Pancreas (tissue), 10 donors: ENCODE measurements around the gene SIDT1. TPM values are rescaled to one million over a fixed set of nuclear protein-coding genes. Genes with fewer than 3 reads are reported as not detected.

ENCODE experiments used
- ATAC-seq, 4 donors: fragments of 200-7000 bp; cut with Tn5 transposase; one replicate each; pipeline versions ENCODE4 v1.8.0 to v1.9.1; 2020; ENCODE audit warnings: mild to moderate bottlenecking in 4 of 4, moderate library complexity in 4 of 4
- DNase-seq, 6 donors: peaks; one replicate each; pipeline ENCODE4 v3.0.0-alpha.2; 2020
- FAIRE-seq: peaks from 2 replicates; lab custom pipeline; 2012; peaks lifted over from hg19 to GRCh38; lab: Jason Lieb, UNC
- H3K27ac ChIP-seq, 4 donors: fragments of 200-600 bp; sonication (generic); 1 replicate in 3 of 4; 2 replicates in 1 of 4; pipeline versions ENCODE4 v1.5.0 to v1.8.0; 2020
- H3K27me3 ChIP-seq, 4 donors: fragments of 200-600 bp; one replicate each; pipeline ENCODE4 v1.8.0; 2021
- H3K36me3 ChIP-seq, 3 donors: fragments of 200-600 bp; sonication (generic) in 1 of 3; one replicate each; pipeline versions ENCODE4 v1.5.0 to v1.8.0; 2020 to 2021
- H3K4me1 ChIP-seq, 3 donors: fragments of 200-600 bp; one replicate each; pipeline ENCODE4 v1.8.0; 2021
- H3K4me3 ChIP-seq, 4 donors: fragments of 200-600 bp; sonication (generic) in 2 of 4; one replicate each; pipeline versions ENCODE4 v1.5.0 to v1.8.0; 2020 to 2021
- H3K9me3 ChIP-seq, 4 donors: fragments of 200-600 bp; one replicate each; pipeline ENCODE4 v1.8.0; 2021
- WGBS, 2 donors: extraction: QIAGEN DNeasy Blood & Tissue Kit; methylation state at CpG; one replicate each; pipeline ENCODE4 v1.1.7; 2013; 5-methylcytosine and 5-hydroxymethylcytosine counted together
- intact Hi-C, 3 donors: fragments of 100-400 bp; cut with DNase I; formaldehyde crosslinking; loops; one replicate each; pipeline versions ENCODE4 v1.11.1 to v1.14.2; 2022
- polyA plus RNA-seq, 2 donors: library from polyadenylated mRNA; stranded (reverse); fragments of 200-250 nt; gene quantifications; one replicate each; pipeline ENCODE4 v1.2.3, GENCODE V29; 2013
- total RNA-seq, 6 donors: library from RNA; stranded (reverse); fragmentation: NEBNext Ultra II Directional in 4 of 6; extraction: Animal tissue kit (Norgen Biotek cat#: 25700) in 4 of 6; gene quantifications; one replicate each; pipeline versions ENCODE4 v1.2.1 to v1.2.4, GENCODE V29; 2021 to 2023
- TF ChIP-seq, protein P1 (sequence below), 4 donors: fragments of 200-600 bp; sonication (generic) in 3 of 4; IDR thresholded peaks; one replicate each; pipeline versions ENCODE4 v1.5.0 to v1.8.0; 2021; ENCODE audit warnings: antibody characterized with exemption in 4 of 4
- donor health status: healthy with polysubstance abuse.
- donor health status: DM: no; HTN: no; CAD: no; lungs with moderate emphysema.
- donor health status: DM: no; HTN: no; CAD: no.
- donor health status: control.
- donor health status: control.
- donor health status: Bipolar disorder and iron deficiency.
- donor health status: DM: yes; HTN: yes; CAD: no.
- donor health status: DM: no; HTN: no; CAD: no.
- donor health status: DM: no; HTN: no; CAD: no.
- donor health status: DM: yes; HTN: yes; CAD: no.

Gene SIDT1
- total and polyA plus RNA-seq, 8 donors = 0.28 to 2.6 (median 1.0) TPM

DNA sequence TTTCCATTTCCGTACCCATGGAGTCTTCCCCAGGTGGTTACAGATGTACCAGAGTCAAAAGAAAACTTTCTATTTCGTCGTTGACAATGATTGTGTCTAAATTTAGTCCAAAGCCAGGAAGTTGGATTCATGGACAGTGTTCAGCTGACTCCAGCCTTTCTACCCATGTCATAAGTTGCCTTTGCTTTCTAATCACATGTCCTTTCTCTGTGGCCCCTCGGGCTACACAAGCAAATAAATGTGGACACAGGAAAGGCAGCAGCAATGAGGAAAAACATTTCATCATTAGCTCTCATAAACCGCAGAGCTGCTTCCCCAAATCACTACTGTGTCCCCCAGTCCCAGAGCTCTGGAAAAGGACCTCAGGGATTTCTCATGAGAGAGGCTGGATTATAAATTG, 82.0 kb downstream of the SIDT1 start:
- DNase-seq = no peak
- ATAC-seq = peak in 2 of 4 donors; percentile 41 to 74
- H3K27ac ChIP-seq = peak overlapping the region in 1 of 4 donors; percentile 7
- intact Hi-C loops = no loop called here
- H3K36me3 ChIP-seq = no peaks in the 10 kb centered on the region
- TF ChIP-seq, protein P1, sequence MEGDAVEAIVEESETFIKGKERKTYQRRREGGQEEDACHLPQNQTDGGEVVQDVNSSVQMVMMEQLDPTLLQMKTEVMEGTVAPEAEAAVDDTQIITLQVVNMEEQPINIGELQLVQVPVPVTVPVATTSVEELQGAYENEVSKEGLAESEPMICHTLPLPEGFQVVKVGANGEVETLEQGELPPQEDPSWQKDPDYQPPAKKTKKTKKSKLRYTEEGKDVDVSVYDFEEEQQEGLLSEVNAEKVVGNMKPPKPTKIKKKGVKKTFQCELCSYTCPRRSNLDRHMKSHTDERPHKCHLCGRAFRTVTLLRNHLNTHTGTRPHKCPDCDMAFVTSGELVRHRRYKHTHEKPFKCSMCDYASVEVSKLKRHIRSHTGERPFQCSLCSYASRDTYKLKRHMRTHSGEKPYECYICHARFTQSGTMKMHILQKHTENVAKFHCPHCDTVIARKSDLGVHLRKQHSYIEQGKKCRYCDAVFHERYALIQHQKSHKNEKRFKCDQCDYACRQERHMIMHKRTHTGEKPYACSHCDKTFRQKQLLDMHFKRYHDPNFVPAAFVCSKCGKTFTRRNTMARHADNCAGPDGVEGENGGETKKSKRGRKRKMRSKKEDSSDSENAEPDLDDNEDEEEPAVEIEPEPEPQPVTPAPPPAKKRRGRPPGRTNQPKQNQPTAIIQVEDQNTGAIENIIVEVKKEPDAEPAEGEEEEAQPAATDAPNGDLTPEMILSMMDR (IDR thresholded peaks at IDR 0.05) = no peak
- no peak overlapping the region for H3K4me3 ChIP-seq
- no peaks in the 10 kb centered on the region for H3K4me1 ChIP-seq
- no peaks in the 10 kb centered on the region for H3K27me3 ChIP-seq
- H3K9me3 ChIP-seq = no peaks in the 10 kb centered on the region
- WGBS, 2 donors = 60 to 64% methylated on average over 5 of the region's 5 CpGs
- FAIRE-seq = no peak

DNA sequence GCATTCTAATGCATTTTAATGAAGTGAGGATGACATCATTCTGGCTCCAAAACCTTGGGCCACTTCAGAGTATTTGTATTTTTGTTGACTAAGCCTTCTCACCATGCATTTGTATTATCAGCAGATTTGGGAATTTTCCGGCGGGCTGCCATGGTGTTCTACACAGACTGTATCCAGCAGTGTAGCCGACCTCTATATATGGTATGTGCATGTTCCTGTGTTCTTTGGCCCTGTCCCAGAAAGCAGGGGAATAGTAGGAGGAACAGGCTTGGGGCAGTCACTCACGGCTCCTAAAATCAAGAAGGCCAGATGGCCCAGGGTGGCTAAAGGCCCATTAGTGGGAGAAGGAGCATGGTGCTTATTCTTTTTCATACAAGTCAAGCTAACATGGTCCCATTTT, 83.6 kb downstream of the SIDT1 start:
- no peak for FAIRE-seq
- peak in 1 of 4 donors; percentile 20 for ATAC-seq
- no peaks in the 10 kb centered on the region for H3K27me3 ChIP-seq
- H3K9me3 ChIP-seq = no peaks in the 10 kb centered on the region
- no peak overlapping the region for H3K27ac ChIP-seq
- no peak for DNase-seq
- intact Hi-C loops = no loop called here
- H3K4me3 ChIP-seq = no peak overlapping the region
- H3K4me1 ChIP-seq = no peaks in the 10 kb centered on the region
- peaks cover 0 to 5% (median 0%) of the 10 kb centered on the region in 3 donors for H3K36me3 ChIP-seq
- 80 to 81% methylated on average over 4 of the region's 4 CpGs for WGBS, 2 donors
- TF ChIP-seq, protein P1 (IDR thresholded peaks at IDR 0.05) = no peak

DNA sequence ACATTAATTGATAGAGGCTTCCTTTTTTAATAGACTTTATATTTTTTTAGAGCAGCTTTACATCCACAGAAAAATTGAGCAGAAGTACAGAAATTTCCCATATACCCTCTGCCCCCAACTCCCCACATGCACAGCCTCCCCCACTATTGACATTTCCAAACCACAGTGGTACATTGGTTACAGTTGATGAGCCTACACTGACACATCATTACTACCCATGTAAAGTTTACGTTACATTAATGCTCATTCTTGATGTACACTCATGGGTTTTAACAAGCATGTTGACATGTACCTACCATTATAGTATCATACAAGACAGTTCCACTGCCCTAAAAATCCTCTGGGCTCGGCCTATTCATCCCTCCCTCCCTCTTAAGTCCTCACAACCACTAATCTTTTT, 85.4 kb downstream of the SIDT1 start:
- H3K36me3 ChIP-seq = peaks cover 0 to 5% (median 0%) of the 10 kb centered on the region in 3 donors
- H3K4me3 ChIP-seq = no peak overlapping the region
- TF ChIP-seq, protein P1 (IDR thresholded peaks at IDR 0.05) = no peak
- no peaks in the 10 kb centered on the region for H3K27me3 ChIP-seq
- H3K9me3 ChIP-seq = no peaks in the 10 kb centered on the region
- intact Hi-C loops = no loop called here
- 86 to 99% methylated on average over 2 of the region's 2 CpGs for WGBS, 2 donors
- FAIRE-seq (no peak), DNase-seq (no peak), ATAC-seq (no peak)
- H3K27ac ChIP-seq = no peak overlapping the region
- no peaks in the 10 kb centered on the region for H3K4me1 ChIP-seq

GRCh38 chr3:113620091-113620490, 87.7 kb downstream of the SIDT1 start:
- H3K9me3 ChIP-seq = no peaks in the 10 kb centered on the region
- TF ChIP-seq, protein P1 (IDR thresholded peaks at IDR 0.05) = no peak
- H3K27ac ChIP-seq = no peak overlapping the region
- ATAC-seq (no peak), FAIRE-seq (no peak), DNase-seq (no peak)
- no peak overlapping the region for H3K4me3 ChIP-seq
- intact Hi-C loops = loop anchor here in 1 of 3 donors (10.0 kb wide), 1 partner anchor 125 kb away; no protein-coding TSS in a partner anchor
- peaks cover 0 to 5% (median 0%) of the 10 kb centered on the region in 3 donors for H3K36me3 ChIP-seq
- no peaks in the 10 kb centered on the region for H3K27me3 ChIP-seq
- no peaks in the 10 kb centered on the region for H3K4me1 ChIP-seq

GRCh38 chr3:113623324-113623723, 91.0 kb downstream of the SIDT1 start:
- no peak for DNase-seq
- no peak for FAIRE-seq
- Histone ChIP-seq H3K9me3 (no peaks in the 10 kb centered on the region), H3K4me3 (no peak overlapping the region), H3K27me3 (no peaks in the 10 kb centered on the region), H3K4me1 (no peaks in the 10 kb centered on the region), H3K27ac (no peak overlapping the region), H3K36me3 (peaks cover 0 to 5% (median 0%) of the 10 kb centered on the region in 3 donors)
- peak in 1 of 4 donors; percentile 12 for ATAC-seq
- intact Hi-C loops = loop anchor here in 1 of 3 donors (10.0 kb wide), 1 partner anchor 129 kb away; no protein-coding TSS in a partner anchor
- TF ChIP-seq, protein P1 (IDR thresholded peaks at IDR 0.05) = no peak
- WGBS, 2 donors = 46 to 62% methylated on average over 19 of the region's 19 CpGs
